HG02885 (cell line): ENCODE results near the gene ORMDL2.
"Not testable (repeated sequence)": the region's sequence is repeated elsewhere in the genome, so short reads cannot be mapped to it uniquely, and the experiment has no call there.

Experiments used
- ATAC-seq: cut with Tn5 transposase; IDR thresholded peaks from one replicate; pipeline ENCODE4 v1.9.1; 2021; ENCODE audit warnings: mild to moderate bottlenecking; ENCODE audit not compliant: unreplicated experiment, poor library complexity

The ORMDL2 gene

DNA sequence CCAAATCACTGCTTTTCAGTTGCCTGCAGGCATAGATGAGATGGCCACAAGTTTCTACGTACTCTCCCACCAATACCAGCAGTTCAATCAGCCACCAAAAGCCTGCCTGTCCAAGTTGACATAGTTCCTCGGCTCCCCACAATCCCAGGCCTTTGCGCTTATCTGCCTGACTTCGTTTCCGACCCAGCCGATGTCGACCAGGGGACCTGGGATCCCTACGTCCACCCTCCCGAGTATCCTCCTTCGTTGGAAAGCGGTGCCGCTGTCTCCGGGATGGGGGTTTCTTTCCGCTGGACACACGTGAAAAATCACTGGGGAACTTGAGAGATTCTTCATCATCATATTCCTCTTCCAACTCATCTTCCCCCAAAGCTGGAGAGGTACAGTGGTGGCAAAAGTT is 10.0 kb downstream of the ORMDL2 start:
- ATAC-seq = no peak

GRCh38 chr12:55828357-55828756 is 10.5 kb downstream of the ORMDL2 start:
- no peak for ATAC-seq

DNA sequence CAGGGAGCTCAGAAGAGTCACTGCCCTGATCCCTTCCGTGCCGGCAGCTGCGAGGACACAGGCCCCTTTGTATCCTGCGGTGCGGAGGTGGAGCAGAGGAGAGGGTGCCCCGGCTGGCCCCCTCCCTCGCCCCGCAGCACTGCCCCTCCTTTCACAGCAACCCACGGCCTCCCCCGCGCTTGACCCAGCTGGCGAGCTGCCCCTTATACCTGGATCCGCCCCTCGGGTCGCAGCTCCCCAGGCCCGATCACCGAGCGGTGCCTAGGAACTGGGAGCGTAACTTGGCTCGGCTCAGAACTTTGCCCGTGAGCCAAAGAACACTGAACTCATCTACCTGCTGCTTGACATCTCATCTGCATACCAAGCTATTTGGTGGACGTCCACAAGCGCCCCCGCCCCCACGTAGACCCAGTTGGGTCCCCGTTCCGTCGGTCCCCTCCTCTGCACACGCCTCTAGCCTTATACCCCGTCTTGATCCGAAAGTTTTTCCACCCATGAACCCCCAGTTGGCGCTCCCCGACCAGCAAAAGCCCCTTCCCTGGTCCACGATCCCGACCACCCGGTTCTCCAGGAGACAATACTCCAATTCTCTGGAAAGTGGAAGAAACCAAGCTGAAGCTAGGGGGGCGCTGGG is 12.2 kb downstream of the ORMDL2 start:
- peak; percentile 26 for ATAC-seq

GRCh38 chr12:55830601-55831446 is 13.0 kb downstream of the ORMDL2 start:
- peak; percentile 16 for ATAC-seq

DNA sequence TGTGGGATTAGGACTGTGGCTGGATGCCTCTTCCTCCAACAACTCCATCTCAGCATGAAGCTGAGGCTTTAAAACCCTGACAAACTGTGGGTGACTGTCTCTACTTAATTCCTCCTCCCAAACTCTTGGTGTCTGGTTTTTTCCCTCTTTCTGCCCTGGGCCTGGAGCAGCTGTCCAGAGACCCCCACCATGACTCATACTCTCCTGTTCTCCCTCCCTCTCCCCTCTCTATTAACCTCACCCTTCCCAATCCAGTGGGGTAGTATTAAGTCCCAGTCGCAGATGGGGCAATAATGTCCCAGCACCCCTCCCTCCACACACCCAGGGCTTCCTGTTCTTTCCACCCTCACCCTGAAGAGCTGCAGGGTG is 13.6 kb downstream of the ORMDL2 start:
- no peak for ATAC-seq

GRCh38 chr12:55833056-55833455 is 15.2 kb downstream of the ORMDL2 start:
- no peak for ATAC-seq

GRCh38 chr12:55834400-55834799 is 16.6 kb downstream of the ORMDL2 start:
- not testable (repeated sequence) for ATAC-seq

GRCh38 chr12:55838361-55838760 is 20.5 kb downstream of the ORMDL2 start:
- ATAC-seq = no peak

GRCh38 chr12:55839345-55840140 is 21.7 kb downstream of the ORMDL2 start:
- no peak for ATAC-seq

DNA sequence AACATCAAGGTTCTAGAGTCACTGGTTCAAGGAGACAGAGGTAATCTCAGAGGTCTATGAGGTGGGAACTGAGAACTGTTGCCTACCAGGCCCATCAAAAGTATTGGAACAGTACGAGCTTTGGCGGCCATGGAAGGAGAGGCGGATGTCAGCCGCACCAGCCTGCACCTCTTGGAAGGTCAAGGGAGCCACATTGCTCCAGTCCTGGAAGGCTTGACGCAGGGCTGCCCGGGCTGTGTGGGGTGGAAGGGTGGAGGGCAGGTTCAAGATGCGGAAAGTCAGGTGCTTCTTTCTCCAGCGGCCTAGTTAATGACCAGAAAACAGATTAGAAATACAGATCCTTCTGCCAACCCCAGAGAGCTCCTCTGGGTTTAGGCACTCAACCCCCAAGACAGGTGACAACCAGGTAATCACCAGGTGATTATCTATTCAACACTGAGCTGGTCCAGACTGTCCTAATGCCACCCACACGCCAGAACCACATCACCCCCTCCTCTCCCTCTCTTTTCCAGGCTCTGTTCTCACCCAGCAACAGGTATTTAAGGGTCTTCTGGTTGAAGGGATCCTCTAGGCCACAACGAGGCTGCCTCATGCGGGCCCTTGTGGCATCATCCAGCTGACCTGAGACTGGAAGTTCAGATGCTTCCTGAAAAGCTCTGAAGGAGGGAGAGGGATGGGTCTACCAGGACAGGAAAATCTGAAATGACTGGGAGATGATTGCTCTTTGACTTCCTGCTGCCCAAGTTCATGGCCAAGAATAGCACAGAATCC is 22.9 kb downstream of the ORMDL2 start:
- no peak for ATAC-seq

- no peak for ATAC-seq
Measured at GRCh38 chr12:55842681-55843429, 25.0 kb downstream of the ORMDL2 start, which contains the start of gene MMP19. Gene MMP19, minus strand, starts transcription at chr12:55842936. Its CDS starts 106 bp downstream, at chr12:55842830.

GRCh38 chr12:55843431-55843830 is 25.6 kb downstream of the ORMDL2 start:
- ATAC-seq = no peak

- no peak for ATAC-seq
Measured at GRCh38 chr12:55844961-55845360, 27.1 kb downstream of the ORMDL2 start.

GRCh38 chr12:55845361-55845760 is 27.5 kb downstream of the ORMDL2 start:
- no peak for ATAC-seq

- ATAC-seq = no peak
Measured at GRCh38 chr12:55845785-55846496, 28.1 kb downstream of the ORMDL2 start.

DNA sequence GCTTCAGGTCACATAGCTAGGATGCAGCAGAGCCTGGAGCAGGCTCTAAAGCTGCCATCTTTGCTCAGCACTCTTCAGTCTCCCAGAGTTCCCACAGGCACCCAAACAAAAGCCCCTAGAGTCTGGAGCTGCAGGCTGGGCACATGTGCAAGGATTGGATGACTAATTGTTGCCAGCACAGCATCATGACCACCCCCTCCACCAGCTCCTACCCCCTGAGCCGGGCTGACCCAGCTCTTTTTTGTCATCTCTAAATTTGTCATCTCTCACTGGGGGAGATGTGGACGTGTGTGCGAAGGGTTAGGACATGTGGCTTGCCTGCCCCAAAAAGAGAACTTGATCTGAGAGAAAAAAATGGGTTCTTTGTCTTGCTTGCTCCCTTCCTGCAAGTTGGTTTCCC is 29.2 kb downstream of the ORMDL2 start:
- ATAC-seq = no peak

DNA sequence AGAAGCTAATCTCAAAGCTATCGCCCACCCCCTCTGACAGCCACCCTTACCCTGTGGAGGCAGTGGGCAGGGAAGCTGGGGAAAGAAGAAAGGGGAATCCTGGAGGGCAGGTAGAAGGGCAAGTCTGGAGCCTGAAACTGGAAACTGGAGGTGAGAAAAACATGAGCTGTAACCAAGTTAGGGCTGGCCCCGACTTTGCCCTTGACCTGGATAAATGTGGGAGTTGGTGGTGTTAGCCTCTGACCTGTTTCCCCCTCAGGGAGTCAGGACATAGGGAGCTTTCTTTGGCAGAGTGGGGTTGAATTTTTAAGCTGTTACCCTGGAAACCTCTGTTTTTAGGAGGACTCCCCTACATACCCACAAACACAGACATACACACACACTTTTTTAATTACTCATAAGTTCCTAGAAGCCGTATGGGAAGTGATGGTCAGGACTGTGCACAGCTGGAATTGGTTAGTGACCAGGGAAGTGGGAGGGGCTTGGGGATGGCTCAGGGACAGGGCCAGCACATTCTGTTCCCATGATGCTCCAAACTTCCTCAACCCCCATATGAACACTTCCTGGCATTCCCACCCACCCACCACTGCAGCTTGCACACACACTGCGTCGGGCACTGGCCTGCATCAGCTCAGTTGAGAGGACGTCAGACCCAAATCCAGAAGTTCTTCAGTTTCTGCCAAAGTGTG is 29.9 kb downstream of the ORMDL2 start:
- ATAC-seq = no peak

DNA sequence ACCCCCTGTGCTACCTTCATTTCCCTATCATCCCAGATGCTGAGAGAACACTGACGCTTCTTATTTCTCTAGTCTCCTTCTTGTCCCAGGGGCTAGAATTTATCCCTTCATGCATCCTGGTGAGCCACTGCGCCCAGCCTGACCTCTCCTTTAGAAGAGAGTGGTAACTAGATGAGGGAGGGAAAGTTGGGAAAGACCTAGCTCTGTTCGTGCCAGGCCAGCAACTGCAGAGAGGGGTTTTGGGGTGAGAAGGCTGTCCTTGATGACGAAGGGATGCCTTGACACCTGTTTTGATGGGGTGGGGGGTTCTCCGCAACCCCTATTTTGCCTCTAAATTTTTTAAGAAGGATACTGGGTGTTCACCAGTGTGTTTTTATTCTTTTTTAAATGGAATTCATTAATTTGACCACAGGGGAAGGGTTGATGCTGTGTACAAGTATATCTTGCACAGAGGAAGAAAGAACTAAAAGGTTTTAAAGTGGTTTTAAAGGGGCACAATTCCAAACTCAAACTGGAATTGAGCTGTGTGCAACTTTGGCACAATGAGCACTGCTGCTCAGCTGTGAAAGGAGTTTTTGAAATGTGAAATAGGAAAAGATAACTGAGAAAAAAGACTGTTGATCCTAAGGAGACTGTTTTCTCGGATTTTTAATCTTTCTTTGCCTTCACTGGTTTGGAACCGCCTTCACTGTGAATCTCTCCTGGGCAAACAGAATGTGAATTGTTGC is 31.9 kb downstream of the ORMDL2 start:
- ATAC-seq = no peak
